H9 (cell line): ENCODE data around the gene RIPPLY2. TPM values are rescaled to one million over a fixed set of nuclear protein-coding genes. Genes with fewer than 3 reads are reported as not detected.

ENCODE experiments used
- DNase-seq: peaks from one replicate; pipeline ENCODE4 v3.0.0-alpha.2; 2017
- H2AFZ ChIP-seq: one replicate; pipeline ENCODE4 v1.6.1; 2013; ENCODE audit warnings: mild to moderate bottlenecking, low read length, control low read depth, moderate library complexity
- H2AK5ac ChIP-seq: 2 replicates; pipeline ENCODE4 v1.6.1; 2013; ENCODE audit warnings: low read length, control low read depth, mixed read lengths; ENCODE audit not compliant: insufficient read length
- H2BK120ac ChIP-seq: one replicate; pipeline ENCODE4 v1.6.1; 2013; ENCODE audit warnings: low read depth, mild to moderate bottlenecking, low read length, control low read depth, inconsistent platforms; ENCODE audit not compliant: poor library complexity, severe bottlenecking
- H2BK12ac ChIP-seq: 2 replicates; pipeline ENCODE4 v1.6.1; 2013; ENCODE audit warnings: low read length, control low read depth, mixed read lengths, low read depth; ENCODE audit not compliant: insufficient read length
- H2BK15ac ChIP-seq: 2 replicates; pipeline ENCODE4 v1.6.1; 2013; ENCODE audit warnings: low read depth, low read length, control low read depth
- H2BK20ac ChIP-seq: one replicate; pipeline ENCODE4 v1.6.1; 2013; ENCODE audit warnings: low read depth, mild to moderate bottlenecking, low read length, control low read depth, inconsistent platforms; ENCODE audit not compliant: poor library complexity, severe bottlenecking
- H2BK5ac ChIP-seq: 2 replicates; pipeline ENCODE4 v1.6.1; 2013; ENCODE audit warnings: low read length, control low read depth, mixed read lengths; ENCODE audit not compliant: insufficient read length
- H3K14ac ChIP-seq: 2 replicates; pipeline ENCODE4 v1.6.1; 2013; ENCODE audit warnings: low read length, control low read depth; ENCODE audit not compliant: insufficient read depth
- H3K18ac ChIP-seq: 2 replicates; pipeline ENCODE4 v1.6.1; 2013; ENCODE audit warnings: low read depth, mild to moderate bottlenecking, mixed read lengths, low read length, control low read depth; ENCODE audit not compliant: insufficient read length
- H3K23ac ChIP-seq: 2 replicates; pipeline ENCODE4 v1.6.1; 2013; ENCODE audit warnings: low read length, control low read depth, mixed read lengths, low read depth; ENCODE audit not compliant: insufficient read length
- H3K23me2 ChIP-seq: 2 replicates; pipeline ENCODE4 v1.6.1; 2013; ENCODE audit warnings: low read depth, mild to moderate bottlenecking, mixed read lengths, low read length, control low read depth; ENCODE audit not compliant: insufficient read length, poor library complexity, severe bottlenecking
- H3K27ac ChIP-seq: 2 replicates; pipeline ENCODE4 v1.5.1; 2013; ENCODE audit warnings: low read length, control low read depth, mixed read lengths, low read depth; ENCODE audit not compliant: insufficient read length
- H3K27me3 ChIP-seq: 2 replicates; pipeline ENCODE4 v1.6.1; 2013; ENCODE audit warnings: low read length, control low read depth, inconsistent platforms; ENCODE audit not compliant: insufficient read depth
- H3K4ac ChIP-seq: 2 replicates; pipeline ENCODE4 v1.6.1; 2013; ENCODE audit warnings: low read depth, mild to moderate bottlenecking, control low read depth, inconsistent platforms, low read length, moderate library complexity
- H3K4me1 ChIP-seq: 2 replicates; pipeline ENCODE4 v1.6.1; 2013; ENCODE audit warnings: low read length, control low read depth, inconsistent platforms; ENCODE audit not compliant: insufficient read depth
- H3K4me2 ChIP-seq: 2 replicates; pipeline ENCODE4 v1.6.1; 2013; ENCODE audit warnings: low read length, control low read depth, mixed read lengths; ENCODE audit not compliant: insufficient read length, insufficient read depth
- H3K56ac ChIP-seq: 2 replicates; pipeline ENCODE4 v1.6.1; 2013; ENCODE audit warnings: low read depth, mild to moderate bottlenecking, mixed read lengths, low read length, control low read depth; ENCODE audit not compliant: insufficient read length
- H3K79me1 ChIP-seq: 2 replicates; pipeline ENCODE4 v1.6.1; 2013; ENCODE audit warnings: low read depth, mild to moderate bottlenecking, moderate library complexity, low read length, control low read depth, inconsistent platforms; ENCODE audit not compliant: insufficient read depth, poor library complexity, severe bottlenecking
- H3K79me2 ChIP-seq: 2 replicates; pipeline ENCODE4 v1.6.1; 2013; ENCODE audit warnings: low read length, control low read depth, inconsistent platforms; ENCODE audit not compliant: insufficient read depth
- H3K9ac ChIP-seq: 2 replicates; pipeline ENCODE4 v1.6.1; 2013; ENCODE audit warnings: low read length, control low read depth, mixed read lengths; ENCODE audit not compliant: insufficient read length; ENCODE audit errors: extremely low read depth
- H3K9me3 ChIP-seq: one replicate; pipeline ENCODE4 v1.6.1; 2013; ENCODE audit warnings: low read depth, low read length, inconsistent platforms; ENCODE audit not compliant: control insufficient read depth
- H3T11ph ChIP-seq: one replicate; pipeline ENCODE4 v1.6.1; 2013; ENCODE audit warnings: mild to moderate bottlenecking, low read length, control low read depth, inconsistent platforms
- H4K20me1 ChIP-seq: one replicate; pipeline ENCODE4 v1.6.1; 2013; ENCODE audit not compliant: control insufficient read depth, insufficient read length, insufficient read depth
- H4K5ac ChIP-seq: 2 replicates; pipeline ENCODE4 v1.6.1; 2013; ENCODE audit warnings: low read depth, mild to moderate bottlenecking, mixed read lengths, low read length, control low read depth; ENCODE audit not compliant: insufficient read length
- H4K8ac ChIP-seq: replicated peaks from 2 replicates; pipeline ENCODE4 v1.6.1; 2013; ENCODE audit warnings: low read length, control low read depth, mixed read lengths, low read depth; ENCODE audit not compliant: insufficient read length
- H4K91ac ChIP-seq: 2 replicates; pipeline ENCODE4 v1.6.1; 2013; ENCODE audit warnings: low read depth, mild to moderate bottlenecking, moderate library complexity, mixed read lengths, low read length, control low read depth; ENCODE audit not compliant: insufficient read length
- H3K27ac Mint-ChIP-seq, 3 experiments: 2 replicates in 2 of 3; 3 replicates in 1 of 3; pipeline ENCODE4 v1.8.0; 2020 to 2021; ENCODE audit warnings: mixed read lengths in 3 of 3, mild to moderate bottlenecking in 1 of 3, moderate library complexity in 1 of 3
- H3K27me3 Mint-ChIP-seq: 2 replicates; pipeline ENCODE4 v1.8.0; 2021; ENCODE audit warnings: low read depth, mild to moderate bottlenecking, moderate library complexity, mixed read lengths
- H3K36me3 Mint-ChIP-seq, 3 experiments: 2 replicates in 2 of 3; 3 replicates in 1 of 3; pipeline ENCODE4 v1.8.0; 2020 to 2021; ENCODE audit warnings: low read depth in 3 of 3, mixed read lengths in 3 of 3; ENCODE audit not compliant: insufficient read depth in 1 of 3
- H3K4me1 Mint-ChIP-seq, 2 experiments: 2 replicates each; pipeline ENCODE4 v1.8.0; 2020; ENCODE audit warnings: mixed read lengths in 2 of 2
- H3K4me3 Mint-ChIP-seq, 2 experiments: 2 replicates in 1 of 2; 3 replicates in 1 of 2; pipeline ENCODE4 v1.8.0; 2020 to 2021; ENCODE audit warnings: mild to moderate bottlenecking in 2 of 2, mixed read lengths in 2 of 2, moderate library complexity in 1 of 2
- H3K9me3 Mint-ChIP-seq, 2 experiments: 2 replicates in 1 of 2; 3 replicates in 1 of 2; pipeline ENCODE4 v1.8.0; 2020; ENCODE audit warnings: mild to moderate bottlenecking in 2 of 2, mixed read lengths in 2 of 2, moderate library complexity in 1 of 2
- WGBS: extraction: QIAGEN DNeasy Blood & Tissue Kit; methylation state at CpG from one replicate; pipeline ENCODE4 v1.1.7; 2013; ENCODE audit warnings: missing lambda C conversion rate, low lambda C conversion rate, mixed read lengths; ENCODE audit not compliant: insufficient read length; ENCODE audit errors: extremely low coverage; 5-methylcytosine and 5-hydroxymethylcytosine counted together
- total RNA-seq: library from RNA; stranded (reverse); gene quantifications from 2 replicates; pipeline ENCODE4 v1.2.1, GENCODE V29; 2021
- TF ChIP-seq, protein P1 (sequence below): fragments of 200-600 bp; sonication (generic); conservative IDR thresholded peaks from 3 replicates; pipeline ENCODE4 v1.8.0; 2021; ENCODE audit warnings: antibody characterized with exemption, mild to moderate bottlenecking

Gene RIPPLY2
- total RNA-seq, 1 experiment from 2014 or later: 0.90 TPM

DNA sequence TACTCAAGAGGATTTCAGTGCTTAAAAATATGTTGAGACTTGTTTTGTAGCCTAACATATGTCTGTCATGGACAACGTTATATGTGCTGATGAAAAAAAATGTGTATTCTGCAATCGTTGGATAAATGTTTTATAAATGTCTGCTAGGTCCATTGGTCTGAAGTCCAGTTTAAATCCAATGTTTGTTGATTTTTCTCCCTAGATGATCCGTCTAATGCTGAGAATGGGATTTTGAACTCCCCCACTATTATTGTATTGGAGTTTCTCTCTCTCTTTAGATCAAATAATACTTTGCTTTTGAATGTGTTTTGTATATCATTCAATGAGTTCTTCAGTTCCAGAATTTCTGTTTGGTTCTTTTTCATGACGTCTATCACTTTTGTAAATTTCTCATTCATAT, 51.2 kb downstream of the RIPPLY2 start:
- H4K20me1 ChIP-seq: no peaks in the 10 kb centered on the region
- H2BK20ac ChIP-seq: no peak overlapping the region
- H3K23ac ChIP-seq: no peak overlapping the region
- H3K4me2 ChIP-seq: no peak overlapping the region
- TF ChIP-seq, protein P1, sequence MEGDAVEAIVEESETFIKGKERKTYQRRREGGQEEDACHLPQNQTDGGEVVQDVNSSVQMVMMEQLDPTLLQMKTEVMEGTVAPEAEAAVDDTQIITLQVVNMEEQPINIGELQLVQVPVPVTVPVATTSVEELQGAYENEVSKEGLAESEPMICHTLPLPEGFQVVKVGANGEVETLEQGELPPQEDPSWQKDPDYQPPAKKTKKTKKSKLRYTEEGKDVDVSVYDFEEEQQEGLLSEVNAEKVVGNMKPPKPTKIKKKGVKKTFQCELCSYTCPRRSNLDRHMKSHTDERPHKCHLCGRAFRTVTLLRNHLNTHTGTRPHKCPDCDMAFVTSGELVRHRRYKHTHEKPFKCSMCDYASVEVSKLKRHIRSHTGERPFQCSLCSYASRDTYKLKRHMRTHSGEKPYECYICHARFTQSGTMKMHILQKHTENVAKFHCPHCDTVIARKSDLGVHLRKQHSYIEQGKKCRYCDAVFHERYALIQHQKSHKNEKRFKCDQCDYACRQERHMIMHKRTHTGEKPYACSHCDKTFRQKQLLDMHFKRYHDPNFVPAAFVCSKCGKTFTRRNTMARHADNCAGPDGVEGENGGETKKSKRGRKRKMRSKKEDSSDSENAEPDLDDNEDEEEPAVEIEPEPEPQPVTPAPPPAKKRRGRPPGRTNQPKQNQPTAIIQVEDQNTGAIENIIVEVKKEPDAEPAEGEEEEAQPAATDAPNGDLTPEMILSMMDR: no peak
- no peaks in the 10 kb centered on the region for H3K27me3 ChIP-seq
- no peak overlapping the region for H4K8ac ChIP-seq
- H2AK5ac ChIP-seq: no peak overlapping the region
- H3K9me3 ChIP-seq: no peaks in the 10 kb centered on the region
- Mint-ChIP-seq H3K27me3 (no peaks in the 10 kb centered on the region), H3K4me1 (peaks cover 5 to 8% of the 10 kb centered on the region in 2 experiments), H3K4me3 (no peak overlapping the region), H3K9me3 (peaks cover 3 to 5% of the 10 kb centered on the region in 2 experiments; a peak in 3 of 5 replicates), H3K36me3 (peaks cover 0 to 13% (median 9%) of the 10 kb centered on the region in 3 experiments; a peak in 5 of 7 replicates), H3K27ac (no peak overlapping the region)
- H3K27ac ChIP-seq: no peak overlapping the region
- H4K91ac ChIP-seq: no peak overlapping the region
- H4K5ac ChIP-seq: no peak overlapping the region
- no peak overlapping the region for H2BK15ac ChIP-seq
- H3K14ac ChIP-seq: no peak overlapping the region
- no peaks in the 10 kb centered on the region for H3K4me1 ChIP-seq
- H3K18ac ChIP-seq: no peak overlapping the region
- no peak overlapping the region for H3T11ph ChIP-seq
- no peak overlapping the region for H2AFZ ChIP-seq
- H3K56ac ChIP-seq: no peak overlapping the region
- H2BK5ac ChIP-seq: no peak overlapping the region
- no peaks in the 10 kb centered on the region; the same call in 1 of the 2 replicates for H3K79me2 ChIP-seq
- no CpG with 5 or more reads among the region's 4 CpGs for WGBS
- peaks cover 7% of the 10 kb centered on the region for H3K79me1 ChIP-seq
- no peaks in the 10 kb centered on the region for H3K23me2 ChIP-seq
- no peak overlapping the region for H2BK12ac ChIP-seq
- no peak for DNase-seq
- H2BK120ac ChIP-seq: no peak overlapping the region
- no peak overlapping the region for H3K9ac ChIP-seq
- H3K4ac ChIP-seq: no peak overlapping the region
